H1 (cell line): ENCODE results near the gene LIPT2. TPM values are rescaled to one million over a fixed set of nuclear protein-coding genes. Genes with fewer than 3 reads are reported as not detected.

ENCODE experiments used
- EZH2 ChIP-seq: fragments of 200-600 bp; sonication (generic); IDR thresholded peaks from 2 replicates; pipeline ENCODE4 v1.7.1; 2012; ENCODE audit warnings: low read depth, mild to moderate bottlenecking, moderate library complexity, low read length, inconsistent platforms; ENCODE audit not compliant: severe bottlenecking
- FOSL1 ChIP-seq: IDR thresholded peaks from 2 replicates; pipeline ENCODE4 v1.6.1; 2011; ENCODE audit warnings: mild to moderate bottlenecking, low read depth, low read length, moderate library complexity; ENCODE audit not compliant: insufficient read depth
- HDAC6 ChIP-seq: IDR thresholded peaks from one replicate; pipeline ENCODE4 v1.7.1; 2012; ENCODE audit warnings: low read depth, mild to moderate bottlenecking, inconsistent platforms, low read length, moderate library complexity
- TCF12 ChIP-seq: IDR thresholded peaks from 2 replicates; pipeline ENCODE4 v1.6.1; 2011; ENCODE audit warnings: low read depth, mild to moderate bottlenecking, low read length
- polyA plus RNA-seq, 7 experiments: library from polyadenylated mRNA; depleted of rRNA in 3 of 7; stranded (reverse) in 5 of 7; unstranded in 2 of 7; fragments of >200 nt in 5 of 7; fragments of 200-250 nt in 2 of 7; gene quantifications; 1 replicate in 5 of 7; 2 replicates in 1 of 7; 4 replicates in 1 of 7; pipeline versions ENCODE4 v1.2.1 to v1.2.3, GENCODE V29; 2011 to 2013; ENCODE audit warnings: missing spikeins in 2 of 7, mixed read lengths in 2 of 7
- total RNA-seq: library from RNA; stranded (reverse); fragmentation: NEBNext Ultra II Directional; extraction: Animal tissue kit (Norgen Biotek cat#: 25700); gene quantifications from 2 replicates; pipeline ENCODE4 v1.2.1, GENCODE V29; 2021

Gene LIPT2
- total and polyA plus RNA-seq, 2 of the 8 experiments (the other 6 are each of a cell fraction or from before 2014, with no cell fraction given): 6.4 to 16.7 TPM

- TF ChIP-seq FOSL1: no peak
- TF ChIP-seq EZH2: no peak
- TF ChIP-seq TCF12: no peak
- TF ChIP-seq HDAC6: no peak
- TF ChIP-seq, all 59 proteins: peak for 0
These were observed 19.2 kb downstream of the LIPT2 start (continued) for GRCh38 chr11:74474316-74474715.
